PFSK-1 (cell line): ENCODE results near the gene EFEMP1.

Experiments used
- FOXP2 ChIP-seq: optimal IDR thresholded peaks from 2 replicates; pipeline ENCODE3; 2011; ENCODE audit warnings: borderline replicate concordance, control low read depth, inconsistent platforms; ENCODE audit not compliant: insufficient read depth; ENCODE audit errors: extremely low read length, extremely low read depth
- POLR2AphosphoS5 ChIP-seq: IDR thresholded peaks from 2 replicates; pipeline ENCODE4 v1.6.1; 2012; ENCODE audit warnings: low read depth, mild to moderate bottlenecking, control low read depth, low read length, moderate library complexity
- SIN3A ChIP-seq: IDR thresholded peaks from 2 replicates; pipeline ENCODE4 v1.6.1; 2012; ENCODE audit warnings: mild to moderate bottlenecking, low read length, moderate library complexity, borderline replicate concordance; ENCODE audit not compliant: insufficient read depth
- TAF1 ChIP-seq: IDR thresholded peaks from 2 replicates; pipeline ENCODE4 v1.6.1; 2012; ENCODE audit warnings: low read length, control low read depth, borderline replicate concordance; ENCODE audit not compliant: insufficient read depth
- TF ChIP-seq, protein P1 (sequence below), 2 experiments: IDR thresholded peaks; 2 replicates each; pipeline versions ENCODE4 v1.6.1 to v1.8.0; 2011 to 2012; ENCODE audit warnings: low read depth in 2 of 2, low read length in 2 of 2, control low read depth in 1 of 2, inconsistent platforms in 1 of 2, mild to moderate bottlenecking in 1 of 2, moderate library complexity in 1 of 2; ENCODE audit not compliant: insufficient read depth in 1 of 2

The EFEMP1 gene

DNA sequence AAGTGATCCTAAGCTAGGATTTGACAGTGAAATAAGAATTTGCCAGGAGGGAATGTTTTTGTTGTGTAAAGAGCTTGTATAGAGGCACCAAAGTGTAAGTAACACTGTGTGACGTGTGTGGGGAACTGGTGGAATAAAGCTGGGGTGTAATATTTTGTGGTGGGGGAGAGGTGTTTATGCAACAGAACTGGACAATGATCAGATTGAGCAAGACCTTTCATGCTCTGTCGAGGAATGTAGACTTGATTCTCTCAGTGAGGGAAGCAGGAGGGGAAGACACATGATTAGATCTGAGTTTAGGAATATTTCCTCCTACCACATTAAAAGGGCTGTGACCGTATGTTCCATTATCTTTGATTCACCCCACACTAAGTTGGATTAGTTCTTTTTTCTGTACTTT, 43.6 kb downstream of the EFEMP1 start:
- TF ChIP-seq, protein P1, sequence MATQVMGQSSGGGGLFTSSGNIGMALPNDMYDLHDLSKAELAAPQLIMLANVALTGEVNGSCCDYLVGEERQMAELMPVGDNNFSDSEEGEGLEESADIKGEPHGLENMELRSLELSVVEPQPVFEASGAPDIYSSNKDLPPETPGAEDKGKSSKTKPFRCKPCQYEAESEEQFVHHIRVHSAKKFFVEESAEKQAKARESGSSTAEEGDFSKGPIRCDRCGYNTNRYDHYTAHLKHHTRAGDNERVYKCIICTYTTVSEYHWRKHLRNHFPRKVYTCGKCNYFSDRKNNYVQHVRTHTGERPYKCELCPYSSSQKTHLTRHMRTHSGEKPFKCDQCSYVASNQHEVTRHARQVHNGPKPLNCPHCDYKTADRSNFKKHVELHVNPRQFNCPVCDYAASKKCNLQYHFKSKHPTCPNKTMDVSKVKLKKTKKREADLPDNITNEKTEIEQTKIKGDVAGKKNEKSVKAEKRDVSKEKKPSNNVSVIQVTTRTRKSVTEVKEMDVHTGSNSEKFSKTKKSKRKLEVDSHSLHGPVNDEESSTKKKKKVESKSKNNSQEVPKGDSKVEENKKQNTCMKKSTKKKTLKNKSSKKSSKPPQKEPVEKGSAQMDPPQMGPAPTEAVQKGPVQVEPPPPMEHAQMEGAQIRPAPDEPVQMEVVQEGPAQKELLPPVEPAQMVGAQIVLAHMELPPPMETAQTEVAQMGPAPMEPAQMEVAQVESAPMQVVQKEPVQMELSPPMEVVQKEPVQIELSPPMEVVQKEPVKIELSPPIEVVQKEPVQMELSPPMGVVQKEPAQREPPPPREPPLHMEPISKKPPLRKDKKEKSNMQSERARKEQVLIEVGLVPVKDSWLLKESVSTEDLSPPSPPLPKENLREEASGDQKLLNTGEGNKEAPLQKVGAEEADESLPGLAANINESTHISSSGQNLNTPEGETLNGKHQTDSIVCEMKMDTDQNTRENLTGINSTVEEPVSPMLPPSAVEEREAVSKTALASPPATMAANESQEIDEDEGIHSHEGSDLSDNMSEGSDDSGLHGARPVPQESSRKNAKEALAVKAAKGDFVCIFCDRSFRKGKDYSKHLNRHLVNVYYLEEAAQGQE (IDR thresholded peaks at IDR 0.05; ENCODE audit: insufficient read depth in 1 of 2, low read depth in 2 of 2, low read length in 2 of 2) = no peak

DNA sequence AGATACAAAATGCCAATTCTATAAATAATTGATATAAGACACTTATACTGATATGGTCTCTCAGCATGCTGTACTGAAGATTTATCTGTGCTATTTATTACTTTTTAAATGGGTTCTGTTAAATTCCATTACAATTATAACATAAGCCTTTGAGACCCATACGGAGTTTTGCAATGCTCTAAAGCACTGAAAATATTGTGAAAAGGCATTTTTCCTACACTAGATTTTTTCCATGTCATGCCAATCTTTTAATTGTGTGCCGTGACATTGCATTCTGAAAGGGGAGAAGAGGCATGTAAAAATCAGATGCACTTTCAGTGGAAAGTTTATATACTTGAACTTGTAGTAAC, 46.5 kb downstream of the EFEMP1 start:
- no peak for TF ChIP-seq FOXP2
- TF ChIP-seq, protein P1 (IDR thresholded peaks at IDR 0.05; ENCODE audit: insufficient read depth in 1 of 2, low read depth in 2 of 2, low read length in 2 of 2) = no peak
- no peak for TF ChIP-seq TAF1
- TF ChIP-seq SIN3A = no peak
- TF ChIP-seq POLR2AphosphoS5 = no peak

DNA sequence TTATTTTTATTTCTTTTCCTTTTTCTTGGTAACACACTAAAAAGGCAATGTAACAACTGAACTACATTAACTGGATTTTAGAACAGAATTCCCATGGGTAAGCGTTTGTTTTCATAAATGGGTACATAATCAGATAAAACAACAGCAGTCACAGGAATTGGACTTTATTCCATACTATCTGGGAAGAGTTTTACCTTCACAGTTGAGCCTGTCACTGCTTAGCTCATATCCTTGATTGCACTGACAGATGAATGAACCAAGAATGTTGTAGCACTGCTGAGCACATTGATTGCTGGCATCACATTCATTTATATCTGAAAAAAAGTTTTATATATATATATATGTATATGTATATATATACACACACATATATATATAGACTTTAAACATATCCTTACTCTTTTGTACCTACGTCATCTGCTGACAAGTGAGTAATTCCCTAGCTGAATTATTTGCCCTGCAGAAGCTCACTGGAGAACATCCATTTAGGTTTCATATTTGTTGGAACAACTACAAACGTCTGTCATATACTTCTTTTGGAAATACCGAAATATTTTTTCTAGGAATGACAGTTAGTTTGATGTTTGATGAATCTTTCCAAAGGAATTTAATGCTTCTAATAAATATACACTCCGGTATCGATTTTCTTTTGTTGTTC, 47.0 kb downstream of the EFEMP1 start:
- no peak for TF ChIP-seq FOXP2
- TF ChIP-seq, protein P1 (IDR thresholded peaks at IDR 0.05; ENCODE audit: insufficient read depth in 1 of 2, low read depth in 2 of 2, low read length in 2 of 2) = no peak
- no peak for TF ChIP-seq TAF1
- TF ChIP-seq SIN3A = no peak
- TF ChIP-seq POLR2AphosphoS5 = no peak

DNA sequence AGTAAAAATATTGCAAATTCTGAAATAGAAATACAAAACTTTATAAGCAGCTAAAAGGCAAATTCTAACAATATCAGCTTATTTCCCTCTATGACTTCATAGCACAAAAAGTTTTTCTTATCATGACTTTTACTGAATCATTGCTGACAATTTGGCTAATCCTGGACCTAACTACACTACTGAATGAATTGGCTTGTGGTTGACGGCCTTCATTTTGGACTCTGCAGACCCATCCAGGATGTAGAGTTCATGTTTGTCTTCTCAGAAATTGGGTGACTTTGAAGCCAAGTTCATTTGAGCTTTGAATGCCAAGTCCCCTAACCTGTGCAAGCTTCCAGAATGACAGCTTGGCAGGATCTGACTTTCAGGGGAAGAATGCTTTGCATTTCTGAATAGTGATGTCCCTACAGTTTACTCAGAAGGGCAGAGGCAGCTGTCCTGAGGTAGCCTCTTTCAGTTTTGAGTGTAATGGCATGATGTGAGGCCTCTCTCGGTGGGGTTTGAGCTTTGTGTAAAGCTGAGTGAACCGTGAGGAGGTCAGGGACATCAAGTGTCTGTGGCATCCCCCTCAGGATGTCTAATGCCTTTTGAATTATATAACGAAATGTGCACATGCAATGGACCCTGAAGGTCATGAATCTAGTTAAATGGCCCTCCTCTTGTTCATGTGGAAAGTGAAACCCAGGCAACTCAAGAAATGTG, 48.0 kb downstream of the EFEMP1 start:
- TF ChIP-seq TAF1 (no peak), POLR2AphosphoS5 (no peak), FOXP2 (no peak), SIN3A (no peak)
- TF ChIP-seq, protein P1 (IDR thresholded peaks at IDR 0.05; ENCODE audit: insufficient read depth in 1 of 2, low read depth in 2 of 2, low read length in 2 of 2) = no peak

DNA sequence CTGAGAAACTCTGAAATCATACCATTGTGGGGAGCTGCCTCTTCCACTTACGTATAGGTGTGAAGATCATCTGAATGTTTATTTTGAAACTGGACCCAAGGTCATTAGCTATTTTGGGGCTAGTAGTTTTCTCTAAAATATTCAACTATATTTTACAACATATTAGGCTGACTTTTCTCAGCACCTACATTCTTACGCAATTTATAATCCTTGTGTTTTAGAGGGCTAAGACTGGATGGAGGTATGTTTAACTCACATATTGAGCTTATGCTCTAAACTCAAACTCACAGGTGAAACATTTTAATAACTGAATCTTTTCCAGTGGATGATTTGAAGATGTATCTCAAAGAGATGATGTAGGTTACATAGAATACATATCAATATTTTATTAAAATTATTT, 49.2 kb downstream of the EFEMP1 start:
- TF ChIP-seq POLR2AphosphoS5 (no peak), SIN3A (no peak), TAF1 (no peak), FOXP2 (no peak)
- TF ChIP-seq, protein P1 (IDR thresholded peaks at IDR 0.05; ENCODE audit: insufficient read depth in 1 of 2, low read depth in 2 of 2, low read length in 2 of 2) = no peak
